Activated naive CD8-positive, alpha-beta T cell (primary cell): ENCODE results near the gene IFNE.
A peak's percentile ranks its signal among the peaks of the same experiment; 100 is the strongest.
"Not testable (repeated sequence)": the region's sequence is repeated elsewhere in the genome, so short reads cannot be mapped to it uniquely, and the experiment has no call there.

Source experiments
- H3K27ac Mint-ChIP-seq: one replicate; pipeline ENCODE4 v1.8.0; 2021; ENCODE audit warnings: mixed read lengths
- H3K27me3 Mint-ChIP-seq: one replicate; pipeline ENCODE4 v1.8.0; 2021; ENCODE audit warnings: mixed read lengths
- H3K36me3 Mint-ChIP-seq: one replicate; pipeline ENCODE4 v1.8.0; 2021; ENCODE audit warnings: mixed read lengths
- H3K4me1 Mint-ChIP-seq: one replicate; pipeline ENCODE4 v1.8.0; 2021; ENCODE audit warnings: low read depth, mixed read lengths
- H3K4me3 Mint-ChIP-seq: one replicate; pipeline ENCODE4 v1.8.0; 2021; ENCODE audit warnings: mild to moderate bottlenecking, mixed read lengths
- H3K9me3 Mint-ChIP-seq: one replicate; pipeline ENCODE4 v1.8.0; 2021; ENCODE audit warnings: low read depth, mixed read lengths

IFNE gene

GRCh38 chr9:21455320-21455719, 26.8 kb downstream of the IFNE start:
- Mint-ChIP-seq H3K4me1 (no peaks in the 10 kb centered on the region), H3K9me3 (no peaks in the 10 kb centered on the region), H3K27ac (no peak overlapping the region), H3K36me3 (no peaks in the 10 kb centered on the region), H3K27me3 (no peaks in the 10 kb centered on the region), H3K4me3 (no peak overlapping the region)

GRCh38 chr9:21454149-21454548, 28.0 kb downstream of the IFNE start:
- Mint-ChIP-seq H3K36me3 (no peaks in the 10 kb centered on the region), H3K9me3 (no peaks in the 10 kb centered on the region), H3K27ac (no peak overlapping the region), H3K27me3 (no peaks in the 10 kb centered on the region), H3K4me1 (no peaks in the 10 kb centered on the region), H3K4me3 (no peak overlapping the region)

GRCh38 chr9:21452681-21453080, 29.4 kb downstream of the IFNE start:
- Mint-ChIP-seq H3K4me1 (no peaks in the 10 kb centered on the region), H3K36me3 (no peaks in the 10 kb centered on the region)

GRCh38 chr9:21450733-21451394, 31.2 kb downstream of the IFNE start:
- Mint-ChIP-seq H3K4me1 (no peaks in the 10 kb centered on the region), H3K36me3 (no peaks in the 10 kb centered on the region), H3K9me3 (no peaks in the 10 kb centered on the region), H3K27me3 (no peaks in the 10 kb centered on the region), H3K27ac (no peak overlapping the region), H3K4me3 (no peak overlapping the region)

More at GRCh38 chr9:21452681-21453080, 29.4 kb downstream of the IFNE start:
- Mint-ChIP-seq H3K27me3 (no peaks in the 10 kb centered on the region), H3K4me3 (no peak overlapping the region), H3K27ac (no peak overlapping the region), H3K9me3 (no peaks in the 10 kb centered on the region)

DNA sequence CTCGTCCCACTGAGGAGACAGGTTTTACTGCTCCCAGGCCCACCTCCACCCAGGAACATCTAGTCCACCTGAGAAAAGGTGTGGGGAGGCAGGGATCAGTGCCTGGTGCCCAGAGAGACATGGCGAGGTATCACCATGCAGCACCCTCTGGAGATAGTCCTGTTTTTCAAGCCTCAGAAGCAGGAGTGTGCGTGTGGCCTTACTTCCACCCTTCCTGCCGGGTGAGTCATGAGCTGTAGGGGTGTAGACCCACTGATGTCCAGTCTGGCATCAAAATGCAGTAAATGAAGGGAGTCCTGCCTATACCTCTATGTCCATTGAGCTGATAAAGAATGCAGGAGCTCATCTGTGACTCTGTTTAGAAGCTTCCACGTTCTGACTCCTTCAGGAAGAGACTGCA, 32.8 kb downstream of the IFNE start:
- not testable (repeated sequence) for H3K27ac Mint-ChIP-seq, H3K4me3 Mint-ChIP-seq, H3K27me3 Mint-ChIP-seq, H3K4me1 Mint-ChIP-seq, H3K9me3 Mint-ChIP-seq, H3K36me3 Mint-ChIP-seq

DNA sequence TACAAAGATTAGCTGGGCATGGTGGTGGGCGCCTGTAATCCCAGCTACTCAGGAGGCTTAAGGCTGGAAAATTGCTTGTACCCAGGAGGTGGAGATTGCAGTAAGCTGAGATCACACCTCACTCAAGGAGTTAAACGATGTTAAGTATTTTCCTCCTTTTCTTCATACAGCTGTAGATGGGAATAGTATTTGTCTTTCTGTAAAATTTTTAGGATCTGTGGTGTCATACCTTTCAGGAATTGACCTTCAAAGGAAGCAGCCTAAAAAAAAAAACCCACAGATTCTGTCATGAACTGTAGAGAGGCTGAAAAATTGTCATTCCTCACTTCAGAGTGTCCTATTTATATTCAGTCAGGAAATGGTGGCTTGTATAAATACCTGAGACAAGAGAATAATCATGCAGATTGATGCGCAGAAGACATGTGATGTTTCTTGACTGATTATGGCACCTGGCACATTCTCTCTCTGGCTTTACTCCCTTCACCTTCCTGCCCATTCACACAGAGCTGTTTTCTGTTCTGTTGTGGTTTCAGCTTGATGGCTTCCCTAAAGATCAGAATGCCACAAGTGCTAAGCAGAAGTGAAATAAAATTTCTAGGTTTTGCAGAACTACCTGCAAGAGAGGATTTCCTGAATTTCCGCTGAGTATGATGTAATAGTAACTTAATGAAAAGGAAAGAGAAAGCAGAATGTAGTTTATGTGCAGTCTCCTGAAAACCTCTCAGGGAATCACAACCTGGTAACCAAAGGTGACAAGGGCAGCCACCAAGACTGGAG, 38.1 kb downstream of the IFNE start:
- Mint-ChIP-seq H3K27ac (peak overlapping the region; percentile 42), H3K9me3 (no peaks in the 10 kb centered on the region), H3K36me3 (no peaks in the 10 kb centered on the region), H3K27me3 (no peaks in the 10 kb centered on the region), H3K4me1 (peaks cover 16% of the 10 kb centered on the region), H3K4me3 (peak overlapping the region; percentile 38)

GRCh38 chr9:21440139-21440538, 42.0 kb downstream of the IFNE start, which contains the start of gene IFNA1:
TSS of gene IFNA1 (plus strand) at chr9:21440439. CDS start at chr9:21440508, 69 bp downstream.
- no peaks in the 10 kb centered on the region for H3K9me3 Mint-ChIP-seq
- peaks cover 16% of the 10 kb centered on the region for H3K4me1 Mint-ChIP-seq
- no peaks in the 10 kb centered on the region for H3K36me3 Mint-ChIP-seq
- H3K27ac Mint-ChIP-seq = no peak within 1 kb of the TSS
- peaks cover 3% of the 10 kb centered on the region for H3K27me3 Mint-ChIP-seq
- no peak within 1 kb of the TSS for H3K4me3 Mint-ChIP-seq

DNA sequence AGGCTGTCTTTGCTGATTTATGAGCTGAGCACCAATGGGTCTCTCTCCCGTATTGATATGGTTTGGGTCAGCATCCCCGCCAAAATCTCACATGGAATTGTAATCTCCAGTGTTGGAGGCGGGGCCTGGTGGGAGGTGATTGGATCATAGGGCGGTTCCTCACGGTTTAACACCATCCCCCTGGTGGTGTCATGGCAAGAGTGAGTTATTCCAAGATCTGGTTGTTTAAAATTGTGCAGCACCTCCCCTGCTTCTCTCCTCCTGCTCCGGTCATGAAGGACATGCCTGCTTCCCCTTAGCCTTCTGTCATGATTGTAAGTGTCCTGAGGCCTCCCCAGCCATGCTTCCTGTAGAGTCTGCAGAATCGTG, 47.1 kb downstream of the IFNE start:
- H3K4me1 Mint-ChIP-seq, H3K9me3 Mint-ChIP-seq, H3K4me3 Mint-ChIP-seq, H3K36me3 Mint-ChIP-seq, H3K27ac Mint-ChIP-seq: not testable (repeated sequence)
- H3K27me3 Mint-ChIP-seq = peaks cover 14% of the 10 kb centered on the region

DNA sequence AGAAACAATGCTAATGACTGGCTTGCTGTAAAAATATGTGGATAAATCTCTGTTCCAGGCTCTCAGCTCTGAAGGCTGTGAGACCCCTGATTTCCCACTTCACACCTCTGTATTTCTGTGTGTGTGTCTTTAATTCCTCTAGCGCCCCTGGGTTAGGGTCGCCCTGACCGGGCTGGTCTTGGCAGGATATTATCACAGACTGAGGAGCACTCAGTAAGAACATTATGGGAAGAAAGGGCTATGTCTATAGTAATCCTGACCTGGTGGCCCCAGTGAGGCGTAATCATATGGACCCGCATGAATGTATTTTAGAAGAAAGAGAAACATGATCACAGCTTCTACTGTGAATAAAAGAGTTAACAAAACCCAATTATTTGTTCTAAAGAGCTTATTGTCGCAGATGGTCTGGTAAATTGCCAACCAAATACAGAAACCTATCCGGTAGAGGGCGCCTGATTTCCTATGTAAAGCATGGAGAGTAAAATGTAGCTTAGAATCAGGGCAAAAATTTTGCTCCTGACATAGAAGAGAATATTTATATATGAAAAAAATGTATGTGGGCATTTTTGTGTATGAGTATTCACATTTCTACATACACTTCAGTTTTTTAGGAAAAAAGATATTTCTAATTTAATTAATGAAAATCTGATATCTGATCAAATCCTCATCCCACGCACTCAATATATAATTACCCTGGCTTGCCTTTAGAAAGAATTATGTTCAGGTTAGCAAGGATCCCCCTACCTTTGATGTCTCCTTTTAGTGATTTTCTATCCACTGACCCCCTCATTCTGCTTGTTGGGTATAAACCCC, 47.7 kb downstream of the IFNE start:
- no peak overlapping the region for H3K27ac Mint-ChIP-seq
- H3K36me3 Mint-ChIP-seq = no peaks in the 10 kb centered on the region
- no peaks in the 10 kb centered on the region for H3K4me1 Mint-ChIP-seq
- H3K27me3 Mint-ChIP-seq = peaks cover 14% of the 10 kb centered on the region
- H3K9me3 Mint-ChIP-seq = no peaks in the 10 kb centered on the region
- H3K4me3 Mint-ChIP-seq = no peak overlapping the region

DNA sequence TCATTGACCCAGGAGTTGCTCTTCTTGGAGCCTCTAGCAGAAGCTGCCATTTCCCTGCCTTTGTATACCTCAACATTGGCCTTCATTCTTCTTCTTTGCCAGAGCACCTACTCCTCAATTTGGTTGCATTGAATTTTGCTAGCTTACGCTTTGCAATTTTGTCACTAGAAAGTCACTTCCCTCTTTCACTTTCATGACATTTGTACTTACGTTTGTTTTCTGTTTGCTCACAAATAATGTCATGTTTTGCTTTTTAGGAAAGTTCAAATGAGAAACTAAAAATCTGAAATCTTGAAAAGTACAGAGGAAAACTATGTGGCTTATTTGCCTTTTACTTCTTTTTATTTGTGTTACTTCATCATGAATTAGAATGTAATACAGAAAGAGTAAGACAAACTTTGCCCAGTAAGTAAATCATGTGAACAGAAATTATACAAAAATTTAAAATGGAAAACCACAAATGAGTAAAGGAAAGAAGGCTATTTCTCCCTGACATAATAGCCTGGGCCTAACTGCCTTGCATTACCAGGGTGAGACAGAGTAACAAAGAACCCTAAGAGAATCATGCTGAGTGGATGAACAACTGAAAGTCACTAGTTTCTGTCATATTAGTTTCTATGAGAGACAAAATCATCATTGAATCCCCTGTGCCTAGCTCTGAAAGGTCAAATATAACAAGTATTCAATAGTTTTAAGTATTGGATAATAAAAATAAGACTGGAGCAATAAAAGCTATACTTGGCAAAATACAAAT, 49.3 kb downstream of the IFNE start:
- H3K4me3 Mint-ChIP-seq = no peak overlapping the region
- no peak overlapping the region for H3K27ac Mint-ChIP-seq
- H3K36me3 Mint-ChIP-seq = no peaks in the 10 kb centered on the region
- no peaks in the 10 kb centered on the region for H3K9me3 Mint-ChIP-seq
- H3K4me1 Mint-ChIP-seq = no peaks in the 10 kb centered on the region
- H3K27me3 Mint-ChIP-seq = peaks cover 20% of the 10 kb centered on the region
